Endothelial cell of umbilical vein (primary cell): Measurements from ENCODE around the gene CCDC32. TPM values are rescaled to one million over a fixed set of nuclear protein-coding genes. Genes with fewer than 3 reads are reported as not detected.

ENCODE experiments used
- BruUV-seq: library from RNA; stranded (reverse); fragments of 400-500 nt; replicated peaks from 2 replicates; lab custom pipeline; 2021; lab: Mats Ljungman, UMichigan
- CTCF ChIA-PET: fragments of 300-600, 350-600 bp; sonication (Branson Sonifier 250); formaldehyde crosslinking; loops from one replicate; lab custom pipeline; 2021; ENCODE audit warnings: antibody characterized with exemption, inconsistent platforms; lab: Charles Lee
- POLR2A ChIA-PET: fragments of 300-600, 350-600 bp; sonication (Branson Sonifier 250); formaldehyde crosslinking; loops from one replicate; lab custom pipeline; 2021; ENCODE audit warnings: antibody characterized with exemption, inconsistent platforms; lab: Charles Lee
- DNase-seq: peaks from one replicate; pipeline ENCODE4 v3.0.0-alpha.2; 2011; ENCODE audit warnings: low read depth, low spot score
- FAIRE-seq: peaks from 2 replicates; lab custom pipeline; 2011; peaks lifted over from hg19 to GRCh38; lab: Jason Lieb, UNC
- H2AFZ ChIP-seq: 2 replicates; pipeline ENCODE4 v1.6.0; 2012; ENCODE audit warnings: low read depth, low read length, control low read depth, inconsistent platforms
- H3K27ac ChIP-seq: 2 replicates; pipeline ENCODE4 v1.5.1; 2011; ENCODE audit warnings: low read depth, mild to moderate bottlenecking, control low read depth, low read length, moderate library complexity; ENCODE audit not compliant: insufficient read depth
- H3K27me3 ChIP-seq, 2 experiments: 2 replicates each; pipeline versions ENCODE4 v1.6.0 to v1.6.1; 2011; ENCODE audit warnings: low read length in 2 of 2, mixed read lengths in 1 of 2; ENCODE audit not compliant: control insufficient read depth in 2 of 2, insufficient read depth in 2 of 2
- H3K36me3 ChIP-seq, 2 experiments: 2 replicates in 1 of 2; 3 replicates in 1 of 2; pipeline ENCODE4 v1.5.1; 2011; ENCODE audit warnings: low read length in 2 of 2, mild to moderate bottlenecking in 1 of 2, moderate library complexity in 1 of 2; ENCODE audit not compliant: control insufficient read depth in 2 of 2, insufficient read depth in 2 of 2; ENCODE audit errors: extremely low read depth in 1 of 2
- H3K4me1 ChIP-seq: 3 replicates; pipeline ENCODE4 v1.5.1; 2011; ENCODE audit warnings: mild to moderate bottlenecking, low read length; ENCODE audit not compliant: control insufficient read depth, insufficient read depth; ENCODE audit errors: extremely low read depth
- H3K4me2 ChIP-seq: 2 replicates; pipeline ENCODE4 v1.6.1; 2011; ENCODE audit warnings: low read length, control low read depth, mixed read lengths; ENCODE audit not compliant: insufficient read depth
- H3K4me3 ChIP-seq, 3 experiments: fragments of 200-600 bp in 1 of 3; sonication (generic), shearing (Covaris generic) in 1 of 3; replicated peaks in 1 of 3; 2 replicates each; pipeline ENCODE4 v1.5.1; 2011 to 2016; ENCODE audit warnings: control low read depth in 3 of 3, low read length in 3 of 3, mild to moderate bottlenecking in 2 of 3, inconsistent platforms in 1 of 3, low read depth in 1 of 3, moderate library complexity in 1 of 3; ENCODE audit not compliant: insufficient read depth in 1 of 3
- H3K79me2 ChIP-seq: 2 replicates; pipeline ENCODE4 v1.6.0; 2012; ENCODE audit warnings: low read length, inconsistent platforms; ENCODE audit not compliant: control insufficient read depth, insufficient read depth
- H3K9ac ChIP-seq: replicated peaks from 2 replicates; pipeline ENCODE3; 2011; ENCODE audit warnings: low read length, control low read depth; ENCODE audit not compliant: insufficient read depth; ENCODE audit errors: extremely low read depth
- H3K9me1 ChIP-seq: replicated peaks from 3 replicates; pipeline ENCODE4 v1.6.0; 2011; ENCODE audit warnings: mild to moderate bottlenecking, low read length; ENCODE audit not compliant: control insufficient read depth, insufficient read depth; ENCODE audit errors: extremely low read depth
- H3K9me3 ChIP-seq: replicated peaks from 2 replicates; pipeline ENCODE4 v1.5.1; 2012; ENCODE audit warnings: low read length, inconsistent platforms; ENCODE audit not compliant: control insufficient read depth, insufficient read depth
- H4K20me1 ChIP-seq: replicated peaks from 2 replicates; pipeline ENCODE3; 2011; ENCODE audit warnings: mild to moderate bottlenecking, low read length; ENCODE audit not compliant: control insufficient read depth, insufficient read depth; ENCODE audit errors: extremely low read depth
- EZH2 ChIP-seq: IDR thresholded peaks from 2 replicates; pipeline ENCODE4 v1.6.1; 2012; ENCODE audit warnings: borderline replicate concordance, low read depth, mild to moderate bottlenecking, moderate library complexity, low read length, inconsistent platforms; ENCODE audit not compliant: severe bottlenecking
- FOS ChIP-seq: IDR thresholded peaks from 2 replicates; pipeline ENCODE4 v1.6.1; 2011; ENCODE audit warnings: mild to moderate bottlenecking, low read length, moderate library complexity, borderline replicate concordance; ENCODE audit not compliant: insufficient read depth
- GATA2 ChIP-seq: IDR thresholded peaks from 2 replicates; pipeline ENCODE4 v1.7.0; 2011; ENCODE audit warnings: low read depth, mild to moderate bottlenecking, moderate library complexity, mixed read lengths, low read length; ENCODE audit not compliant: insufficient read length, insufficient read depth
- JUN ChIP-seq: IDR thresholded peaks from 2 replicates; pipeline ENCODE4 v1.6.1; 2011; ENCODE audit warnings: borderline replicate concordance, low read depth; ENCODE audit not compliant: insufficient read length, insufficient read depth
- MYC ChIP-seq: IDR thresholded peaks from one replicate; pipeline ENCODE4 v1.6.1; 2011; ENCODE audit warnings: mild to moderate bottlenecking, low read depth, low read length
- POLR2A ChIP-seq: IDR thresholded peaks from 2 replicates; pipeline ENCODE4 v1.6.1; 2012; ENCODE audit warnings: low read depth, mild to moderate bottlenecking, control low read depth, low read length
- POLR2AphosphoS5 ChIP-seq: IDR thresholded peaks from 2 replicates; pipeline ENCODE4 v1.6.1; 2012; ENCODE audit warnings: low read depth, mild to moderate bottlenecking, control low read depth, low read length, moderate library complexity; ENCODE audit not compliant: insufficient read depth
- dilution Hi-C: fragments of 300-500 bp; cut with MboI; formaldehyde crosslinking; loops from one replicate; pipeline ENCODE4 v1.15.0; 2019; ENCODE audit warnings: low sequenced_read_pairs; ENCODE audit not compliant: extremely low pct_ligation_motif_present
- intact Hi-C: fragments of 100-400 bp; cut with micrococcal nuclease; formaldehyde crosslinking; loops from one replicate; pipeline ENCODE4 v1.10.0; 2022
- polyA plus RNA-seq, 4 experiments: library from polyadenylated mRNA; depleted of rRNA in 3 of 4; stranded (reverse) in 3 of 4; unstranded in 1 of 4; fragments of >200 nt; gene quantifications; 2 replicates each; pipeline versions ENCODE4 v1.2.1 to v1.2.3, GENCODE V29; 2011 to 2012; ENCODE audit warnings: missing spikeins in 1 of 4
- total RNA-seq: library from RNA; stranded (reverse); gene quantifications from 2 replicates; pipeline ENCODE4 v1.2.3, GENCODE V29; 2021
- TF ChIP-seq, protein P1 (sequence below), 2 donors: IDR thresholded peaks; 1 replicate in 1 of 2; 2 replicates in 1 of 2; pipeline ENCODE4 v1.5.1; 2011; ENCODE audit warnings: low read length in 2 of 2, mild to moderate bottlenecking in 2 of 2, moderate library complexity in 2 of 2, control low read depth in 1 of 2, inconsistent platforms in 1 of 2, low read depth in 1 of 2; ENCODE audit not compliant: insufficient read depth in 1 of 2; ENCODE audit errors: extremely low read depth in 1 of 2
- TF ChIP-seq, protein P2 (sequence below): IDR thresholded peaks from 2 replicates; pipeline ENCODE4 v1.6.1; 2011; ENCODE audit not compliant: insufficient read depth, insufficient read length

The CCDC32 gene
- total and polyA plus RNA-seq, 2 donors (not counting 3 experiments of a cell fraction or from before 2014, with no cell fraction given) = 22.9 to 24.0 TPM

- no peaks in the 10 kb centered on the region for H3K9me3 ChIP-seq
- H3K36me3 ChIP-seq = no peaks in the 10 kb centered on the region
- H3K4me1 ChIP-seq = peaks cover 6% of the 10 kb centered on the region
- no peaks in the 10 kb centered on the region for H3K9me1 ChIP-seq
- intact Hi-C loops (loop anchor here (10.0 kb wide), 1 partner anchor 206 kb away; the partner anchor contains the start of genes DNAJC17 and ZFYVE19), dilution Hi-C loops (no loop called here)
- no peak overlapping the region for H3K9ac ChIP-seq
- peaks cover 78% of the 10 kb centered on the region for H3K79me2 ChIP-seq
- no peak overlapping the region for H3K27ac ChIP-seq
- H4K20me1 ChIP-seq = no peaks in the 10 kb centered on the region
- ChIA-PET POLR2A (interaction anchor here (0.6 kb wide), 1 partner anchor 209 kb away, joined by 4 read pairs; no protein-coding TSS in a partner anchor), CTCF (interaction anchor here (1.0 to 3.2 kb wide), 3 partner anchors 9 to 32 kb away, joined by 3 to 17 read pairs (median 3); no protein-coding TSS in a partner anchor)
- H3K4me3 ChIP-seq = no peak overlapping the region
- DNase-seq (no peak), FAIRE-seq (no peak)
- no peak overlapping the region for H3K4me2 ChIP-seq
- no peak overlapping the region for H2AFZ ChIP-seq
- no TSS peak for BruUV-seq
- TF ChIP-seq JUN (no peak), MYC (no peak), FOS (no peak), EZH2 (no peak), POLR2AphosphoS5 (no peak), GATA2 (no peak), POLR2A (no peak)
- TF ChIP-seq, protein P1, sequence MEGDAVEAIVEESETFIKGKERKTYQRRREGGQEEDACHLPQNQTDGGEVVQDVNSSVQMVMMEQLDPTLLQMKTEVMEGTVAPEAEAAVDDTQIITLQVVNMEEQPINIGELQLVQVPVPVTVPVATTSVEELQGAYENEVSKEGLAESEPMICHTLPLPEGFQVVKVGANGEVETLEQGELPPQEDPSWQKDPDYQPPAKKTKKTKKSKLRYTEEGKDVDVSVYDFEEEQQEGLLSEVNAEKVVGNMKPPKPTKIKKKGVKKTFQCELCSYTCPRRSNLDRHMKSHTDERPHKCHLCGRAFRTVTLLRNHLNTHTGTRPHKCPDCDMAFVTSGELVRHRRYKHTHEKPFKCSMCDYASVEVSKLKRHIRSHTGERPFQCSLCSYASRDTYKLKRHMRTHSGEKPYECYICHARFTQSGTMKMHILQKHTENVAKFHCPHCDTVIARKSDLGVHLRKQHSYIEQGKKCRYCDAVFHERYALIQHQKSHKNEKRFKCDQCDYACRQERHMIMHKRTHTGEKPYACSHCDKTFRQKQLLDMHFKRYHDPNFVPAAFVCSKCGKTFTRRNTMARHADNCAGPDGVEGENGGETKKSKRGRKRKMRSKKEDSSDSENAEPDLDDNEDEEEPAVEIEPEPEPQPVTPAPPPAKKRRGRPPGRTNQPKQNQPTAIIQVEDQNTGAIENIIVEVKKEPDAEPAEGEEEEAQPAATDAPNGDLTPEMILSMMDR (IDR thresholded peaks at IDR 0.05; ENCODE audit: extremely low read depth in 1 of 2, insufficient read depth in 1 of 2, low read depth in 1 of 2, low read length in 2 of 2) = no peak
- TF ChIP-seq, protein P2, sequence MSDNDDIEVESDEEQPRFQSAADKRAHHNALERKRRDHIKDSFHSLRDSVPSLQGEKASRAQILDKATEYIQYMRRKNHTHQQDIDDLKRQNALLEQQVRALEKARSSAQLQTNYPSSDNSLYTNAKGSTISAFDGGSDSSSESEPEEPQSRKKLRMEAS = no peak
- H3K27me3 ChIP-seq = no peaks in the 10 kb centered on the region
Observed at GRCh38 chr15:40598672-40599071, 33.8 kb upstream of the CCDC32 start.
